ENCODE results near the gene TNN. TPM values are rescaled to one million over a fixed set of nuclear protein-coding genes. Genes with fewer than 3 reads are reported as not detected.

The TNN gene
- total and polyA plus RNA-seq, 11 donors: 0.03 to 0.59 (median 0.12) TPM; not detected in 3

GRCh38 chr1:175150596-175151319 is 83.1 kb downstream of the TNN start:
- Histone ChIP-seq H3K36me3 (no peaks in the 10 kb centered on the region), H3K27ac (no peak overlapping the region), H3K27me3 (peaks cover 0 to 6% (median 0%) of the 10 kb centered on the region in 9 donors), H3K4me3 (no peak overlapping the region), H3K9me3 (no peaks in the 10 kb centered on the region), H3K4me1 (peaks cover 0 to 19% (median 3%) of the 10 kb centered on the region in 12 donors)
- no peak for DNase-seq
- WGBS, 4 donors: 78 to 83% (median 81%) methylated on average over 9 of the region's 9 CpGs
- TF ChIP-seq CTCF (IDR thresholded peaks at IDR 0.05) (no peak), POLR2A (IDR thresholded peaks at IDR 0.05) (no peak)
- intact Hi-C loops (cut with DNase I): loop anchor here in 9 of 10 donors (5.0 to 10.0 kb wide), 10 partner anchors 42 to 1694 kb away; partner anchors contain the start of genes KIAA0040 (in 1 of the 9) and TNR (in 1 of the 9)
- ATAC-seq: peak in 1 of 4 donors; percentile 33

GRCh38 chr1:175152006-175152652 is 84.5 kb downstream of the TNN start:
- 5 to 9% (median 7%) methylated on average over 15 of the region's 15 CpGs for WGBS, 4 donors
- no peak overlapping the region for H3K4me3 ChIP-seq
- TF ChIP-seq POLR2A (IDR thresholded peaks at IDR 0.05) (no peak), CTCF (IDR thresholded peaks at IDR 0.05) (peak; percentile 84 to 93 (median 88))
- DNase-seq (peak in 3 of 5 donors; percentile 45 to 61 (median 48)), ATAC-seq (peak; percentile 32 to 66 (median 60))
- no peaks in the 10 kb centered on the region for H3K9me3 ChIP-seq
- H3K4me1 ChIP-seq: peaks cover 0 to 18% (median 4%) of the 10 kb centered on the region in 12 donors
- intact Hi-C loops (cut with DNase I): loop anchor here in 9 of 10 donors (1.0 to 10.0 kb wide), 13 partner anchors 40 to 1693 kb away; partner anchors contain the start of genes KIAA0040 (in 1 of the 9) and TNR (in 1 of the 9)
- H3K27me3 ChIP-seq: peaks cover 0 to 6% (median 0%) of the 10 kb centered on the region in 9 donors
- no peaks in the 10 kb centered on the region for H3K36me3 ChIP-seq
- no peak overlapping the region for H3K27ac ChIP-seq

DNA sequence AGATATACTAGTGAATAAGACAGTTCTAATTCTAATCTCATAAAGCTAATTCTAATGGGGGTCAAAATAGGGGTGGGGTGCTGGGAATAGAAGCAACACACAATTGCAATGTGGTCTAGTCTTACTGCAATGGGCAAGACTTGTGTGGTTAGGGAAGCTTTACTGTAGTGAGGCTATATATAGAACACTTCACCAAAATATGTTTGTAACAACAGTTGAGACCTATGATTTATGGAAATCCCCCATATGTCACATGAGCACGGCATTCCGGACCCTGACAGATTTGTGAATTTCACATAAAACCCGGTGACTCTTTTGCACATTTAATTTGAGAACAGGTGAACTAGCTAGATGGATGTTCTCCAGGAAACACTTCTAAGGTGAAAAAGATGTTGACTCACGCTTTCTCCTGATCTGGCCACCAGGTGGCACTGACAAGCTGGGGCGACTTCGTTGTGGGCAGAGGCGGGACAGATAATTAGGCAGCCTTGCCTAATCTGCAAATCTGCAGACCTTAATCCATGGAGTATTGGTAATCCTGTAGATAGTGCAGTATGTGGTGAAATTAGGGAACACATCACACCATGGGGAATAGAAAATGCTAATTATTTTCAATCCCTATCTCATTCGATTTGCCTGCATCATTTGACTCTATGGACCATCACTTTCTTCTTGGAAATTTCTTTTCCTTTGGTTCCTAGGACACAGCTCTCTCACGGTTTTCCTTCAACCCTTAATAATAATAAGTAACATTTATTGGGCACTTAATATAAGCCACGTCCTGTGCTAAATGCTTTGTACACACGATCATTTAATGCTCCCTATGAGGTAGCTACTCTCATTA is 87.2 kb downstream of the TNN start:
- Histone ChIP-seq H3K36me3 (peaks cover 0 to 19% (median 10%) of the 10 kb centered on the region in 9 donors), H3K4me1 (peaks cover 0 to 18% (median 4%) of the 10 kb centered on the region in 12 donors), H3K27ac (no peak overlapping the region), H3K27me3 (peaks cover 0 to 6% (median 0%) of the 10 kb centered on the region in 9 donors), H3K4me3 (no peak overlapping the region), H3K9me3 (no peaks in the 10 kb centered on the region)
- DNase-seq (peak; percentile 57 to 85 (median 72)), ATAC-seq (peak; percentile 27 to 66 (median 56))
- peak; percentile 88 to 95 (median 92) for TF ChIP-seq CTCF (IDR thresholded peaks at IDR 0.05)
- TF ChIP-seq POLR2A (IDR thresholded peaks at IDR 0.05): no peak
- intact Hi-C loops (cut with DNase I): loop anchor here (1.0 to 10.0 kb wide), 14 partner anchors 37 to 1690 kb away; partner anchors contain the start of genes KIAA0040 (in 4 of the 10) and TNR (in 1 of the 10)
- 23 to 27% (median 25%) methylated on average over 11 of the region's 11 CpGs for WGBS, 4 donors

All from heart left ventricle (tissue), 16 donors.